IgD-negative memory B cell (primary cell): Measurements from ENCODE around the gene CCDC74A. TPM values are rescaled to one million over a fixed set of nuclear protein-coding genes. Genes with fewer than 3 reads are reported as not detected.
"Not testable (repeated sequence)": the region's sequence is repeated elsewhere in the genome, so short reads cannot be mapped to it uniquely, and the experiment has no call there.

ENCODE experiments used
- H3K27ac Mint-ChIP-seq, 3 donors: one replicate each; pipeline ENCODE4 v1.8.0; 2020 to 2022; ENCODE audit warnings: mild to moderate bottlenecking in 3 of 3, mixed read lengths in 3 of 3, moderate library complexity in 1 of 3
- H3K27me3 Mint-ChIP-seq: one replicate; pipeline ENCODE4 v1.8.0; 2021; ENCODE audit warnings: mixed read lengths
- H3K36me3 Mint-ChIP-seq: one replicate; pipeline ENCODE4 v1.8.0; 2020; ENCODE audit warnings: mild to moderate bottlenecking, mixed read lengths
- H3K4me1 Mint-ChIP-seq, 3 donors: one replicate each; pipeline ENCODE4 v1.8.0; 2020 to 2022; ENCODE audit warnings: mixed read lengths in 3 of 3, mild to moderate bottlenecking in 1 of 3
- H3K4me3 Mint-ChIP-seq, 4 donors: one replicate each; pipeline ENCODE4 v1.8.0; 2020 to 2022; ENCODE audit warnings: mild to moderate bottlenecking in 4 of 4, mixed read lengths in 4 of 4, moderate library complexity in 3 of 4
- H3K9me3 Mint-ChIP-seq, 3 donors: one replicate each; pipeline ENCODE4 v1.8.0; 2020 to 2021; ENCODE audit warnings: mixed read lengths in 3 of 3, mild to moderate bottlenecking in 1 of 3
- polyA plus RNA-seq: library from polyadenylated mRNA; unstranded; fragments of 300-500 nt; fragmentation: Illumina TruSeq; gene quantifications from one replicate; pipeline ENCODE4 v1.2.3, GENCODE V29; 2021

Gene CCDC74A
- polyA plus RNA-seq, 1 donor from 2014 or later: not detected

- Mint-ChIP-seq H3K9me3 (no peaks in the 10 kb centered on the region), H3K4me1 (peaks cover 9 to 14% (median 11%) of the 10 kb centered on the region in 3 donors), H3K36me3 (peaks cover 4% of the 10 kb centered on the region), H3K27me3 (no peaks in the 10 kb centered on the region), H3K4me3 (no peak overlapping the region), H3K27ac (peak overlapping the region in 2 of 3 donors; percentile 39 to 86)
Measured at GRCh38 chr2:131517106-131517831, 10.4 kb upstream of the CCDC74A start.

GRCh38 chr2:131517856-131518255 is 9.8 kb upstream of the CCDC74A start:
- peaks cover 7 to 11% (median 8%) of the 10 kb centered on the region in 3 donors for H3K4me1 Mint-ChIP-seq
- not testable (repeated sequence) for H3K4me3 Mint-ChIP-seq, H3K36me3 Mint-ChIP-seq, H3K9me3 Mint-ChIP-seq, H3K27me3 Mint-ChIP-seq, H3K27ac Mint-ChIP-seq

GRCh38 chr2:131518531-131518930 is 9.2 kb upstream of the CCDC74A start:
- H3K9me3 Mint-ChIP-seq, H3K4me3 Mint-ChIP-seq, H3K27ac Mint-ChIP-seq: not testable (repeated sequence)

GRCh38 chr2:131519466-131519865 is 8.2 kb upstream of the CCDC74A start:
- Mint-ChIP-seq H3K4me1 (peaks cover 3 to 4% (median 3%) of the 10 kb centered on the region in 3 donors), H3K27ac (no peak overlapping the region), H3K27me3 (no peaks in the 10 kb centered on the region), H3K4me3 (no peak overlapping the region), H3K36me3 (peaks cover 2% of the 10 kb centered on the region), H3K9me3 (no peaks in the 10 kb centered on the region)

More at GRCh38 chr2:131518531-131518930, 9.2 kb upstream of the CCDC74A start:
- H3K4me1 Mint-ChIP-seq: peaks cover 6 to 11% (median 7%) of the 10 kb centered on the region in 3 donors
- H3K27me3 Mint-ChIP-seq, H3K36me3 Mint-ChIP-seq: not testable (repeated sequence)

GRCh38 chr2:131519871-131520470 is 7.7 kb upstream of the CCDC74A start:
- H3K36me3 Mint-ChIP-seq, H3K9me3 Mint-ChIP-seq, H3K4me3 Mint-ChIP-seq, H3K27ac Mint-ChIP-seq, H3K27me3 Mint-ChIP-seq, H3K4me1 Mint-ChIP-seq: not testable (repeated sequence)

- Mint-ChIP-seq H3K4me1 (no peaks in the 10 kb centered on the region), H3K9me3 (no peaks in the 10 kb centered on the region)
Measured at GRCh38 chr2:131520526-131520925, 7.2 kb upstream of the CCDC74A start.

GRCh38 chr2:131521524-131521923 is 6.2 kb upstream of the CCDC74A start:
- H3K4me3 Mint-ChIP-seq, H3K9me3 Mint-ChIP-seq, H3K4me1 Mint-ChIP-seq, H3K27me3 Mint-ChIP-seq, H3K36me3 Mint-ChIP-seq: not testable (repeated sequence)
- H3K27ac Mint-ChIP-seq: peak overlapping the region in 1 of 3 donors; percentile 63

More at GRCh38 chr2:131520526-131520925, 7.2 kb upstream of the CCDC74A start:
- Mint-ChIP-seq H3K36me3 (peaks cover 2% of the 10 kb centered on the region), H3K27me3 (no peaks in the 10 kb centered on the region), H3K4me3 (no peak overlapping the region), H3K27ac (no peak overlapping the region)

- H3K27ac Mint-ChIP-seq: peak overlapping the region in 1 of 3 donors; percentile 63
- no peaks in the 10 kb centered on the region for H3K27me3 Mint-ChIP-seq
- H3K4me3 Mint-ChIP-seq: no peak overlapping the region
- no peaks in the 10 kb centered on the region for H3K9me3 Mint-ChIP-seq
- no peaks in the 10 kb centered on the region for H3K4me1 Mint-ChIP-seq
- H3K36me3 Mint-ChIP-seq: no peaks in the 10 kb centered on the region
Measured at GRCh38 chr2:131521961-131522781, 5.5 kb upstream of the CCDC74A start.

GRCh38 chr2:131525256-131525655 is 2.4 kb upstream of the CCDC74A start:
- H3K36me3 Mint-ChIP-seq, H3K4me1 Mint-ChIP-seq, H3K9me3 Mint-ChIP-seq, H3K27ac Mint-ChIP-seq, H3K27me3 Mint-ChIP-seq, H3K4me3 Mint-ChIP-seq: not testable (repeated sequence)

- Mint-ChIP-seq H3K27ac (peak overlapping the region in 1 of 3 donors; percentile 64), H3K4me3 (peak overlapping the region in 3 of 4 donors; percentile 8 to 92 (median 52))
- not testable (repeated sequence) for H3K36me3 Mint-ChIP-seq, H3K9me3 Mint-ChIP-seq, H3K27me3 Mint-ChIP-seq, H3K4me1 Mint-ChIP-seq
Measured at GRCh38 chr2:131528981-131529863, 1.5 kb downstream of the CCDC74A start.

GRCh38 chr2:131529864-131530445 is 2.3 kb downstream of the CCDC74A start:
- not testable (repeated sequence) for H3K27ac Mint-ChIP-seq, H3K4me1 Mint-ChIP-seq, H3K27me3 Mint-ChIP-seq, H3K9me3 Mint-ChIP-seq, H3K36me3 Mint-ChIP-seq
- H3K4me3 Mint-ChIP-seq: peak overlapping the region in 2 of 4 donors; percentile 52 to 92

- not testable (repeated sequence) for H3K27ac Mint-ChIP-seq, H3K9me3 Mint-ChIP-seq, H3K4me1 Mint-ChIP-seq, H3K27me3 Mint-ChIP-seq, H3K36me3 Mint-ChIP-seq
- peak overlapping the region in 1 of 4 donors; percentile 17 for H3K4me3 Mint-ChIP-seq
Measured at GRCh38 chr2:131530626-131531344, 3.1 kb downstream of the CCDC74A start.

- H3K27me3 Mint-ChIP-seq, H3K9me3 Mint-ChIP-seq: not testable (repeated sequence)
Measured at GRCh38 chr2:131531547-131532185, 4.0 kb downstream of the CCDC74A start.

More at GRCh38 chr2:131531547-131532185, 4.0 kb downstream of the CCDC74A start:
- H3K27ac Mint-ChIP-seq, H3K4me1 Mint-ChIP-seq, H3K4me3 Mint-ChIP-seq, H3K36me3 Mint-ChIP-seq: not testable (repeated sequence)
